NCI-H748 treated with DMSO at 0.1 percent for 48 hours (cell line): ENCODE measurements around the gene CSDE1.
"Not testable (repeated sequence)": the region's sequence is repeated elsewhere in the genome, so short reads cannot be mapped to it uniquely, and the experiment has no call there.

Source experiments
- DNase-seq: peaks from one replicate; lab custom pipeline; 2025; lab: John Stamatoyannopoulos, UW

Gene CSDE1

DNA sequence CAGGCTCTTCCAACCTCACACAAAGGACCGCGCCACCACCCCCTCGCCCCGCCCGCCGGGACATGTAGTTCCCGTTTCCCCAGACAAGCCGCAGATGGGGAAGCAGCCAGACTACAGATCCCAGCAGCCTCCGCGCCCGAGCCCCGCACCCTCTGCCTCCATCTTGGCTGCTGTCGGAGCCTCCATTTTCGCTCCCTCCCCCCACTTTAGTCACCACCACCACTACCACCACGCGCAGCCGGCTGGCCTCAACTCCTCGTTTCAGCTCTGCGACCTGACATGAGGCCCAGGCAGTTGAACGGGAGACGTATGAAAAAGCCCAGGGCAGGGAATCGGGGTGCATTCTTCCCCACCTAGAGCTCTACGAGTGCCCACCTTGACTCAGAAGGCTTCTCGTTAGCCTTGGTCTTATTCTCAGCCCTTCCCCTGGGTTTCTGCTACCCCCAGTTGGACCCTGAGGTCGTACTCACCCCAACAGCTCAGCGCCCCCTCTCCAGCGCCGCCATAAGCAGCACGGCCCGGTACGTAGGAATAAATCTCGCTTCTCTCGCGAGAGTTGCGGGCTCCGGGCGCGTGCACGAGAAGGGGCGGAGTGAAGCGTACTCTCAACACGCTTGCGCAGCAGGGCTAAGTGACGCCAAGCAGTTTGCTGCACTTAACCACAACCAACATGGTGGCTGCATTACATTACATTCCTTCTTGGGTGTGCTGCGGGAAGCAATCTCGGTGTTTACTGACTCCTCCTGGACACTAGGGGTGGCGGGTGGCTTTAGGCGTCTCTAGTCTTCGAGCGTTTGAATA, at the start of gene CSDE1:
CSDE1 (minus strand) TSS at position 530 of the 801 bp plus-strand sequence. CDS start 18,094 bp downstream, outside the sequence.
- peak; percentile 96 for DNase-seq

GRCh38 chr1:114804449-114804848, 46.7 kb upstream of the CSDE1 start:
- DNase-seq: not testable (repeated sequence)

GRCh38 chr1:114803001-114803400, 45.2 kb upstream of the CSDE1 start:
- no peak for DNase-seq

- DNase-seq: no peak
Measured at GRCh38 chr1:114794038-114794437, 36.3 kb upstream of the CSDE1 start.

- not testable (repeated sequence) for DNase-seq
Measured at GRCh38 chr1:114790581-114790980, 32.8 kb upstream of the CSDE1 start.

DNA sequence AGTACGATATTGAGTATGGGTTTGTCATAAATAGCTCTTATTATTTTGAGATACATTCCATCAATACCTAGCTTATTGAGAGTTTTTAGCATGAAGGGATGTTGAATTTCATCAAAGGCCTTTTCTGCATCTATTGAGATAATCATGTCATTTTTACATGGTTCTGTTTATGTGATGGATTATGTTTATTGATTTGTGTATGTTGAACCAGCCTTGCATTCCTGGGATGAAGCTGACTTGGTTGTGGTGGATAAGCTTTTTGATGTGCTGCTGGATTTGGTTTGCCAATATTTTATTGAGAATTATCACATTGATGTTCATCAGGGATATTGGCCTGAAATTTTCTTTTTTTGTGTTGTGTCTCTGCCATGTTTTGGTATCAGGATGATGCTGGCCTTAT, 28.7 kb upstream of the CSDE1 start:
- DNase-seq: not testable (repeated sequence)

DNA sequence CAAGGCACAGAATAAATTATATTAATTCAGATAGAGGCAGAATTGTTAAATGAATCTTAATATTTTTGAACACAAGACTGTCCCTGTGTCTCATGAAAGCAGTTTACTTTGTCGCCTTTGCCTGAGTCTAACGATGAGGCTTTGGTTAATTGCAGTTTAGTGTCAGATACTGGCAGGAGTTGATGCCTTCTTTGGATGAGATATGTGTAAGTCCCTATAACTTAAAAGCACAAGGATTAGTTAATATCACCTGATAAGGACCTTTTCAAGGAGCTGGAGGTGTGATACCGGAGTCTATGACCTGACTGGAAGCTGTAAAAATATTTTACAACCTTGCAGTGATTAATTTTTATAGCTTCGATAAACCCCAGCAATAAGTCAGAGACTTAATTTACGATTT, 24.7 kb upstream of the CSDE1 start:
- DNase-seq: no peak

DNA sequence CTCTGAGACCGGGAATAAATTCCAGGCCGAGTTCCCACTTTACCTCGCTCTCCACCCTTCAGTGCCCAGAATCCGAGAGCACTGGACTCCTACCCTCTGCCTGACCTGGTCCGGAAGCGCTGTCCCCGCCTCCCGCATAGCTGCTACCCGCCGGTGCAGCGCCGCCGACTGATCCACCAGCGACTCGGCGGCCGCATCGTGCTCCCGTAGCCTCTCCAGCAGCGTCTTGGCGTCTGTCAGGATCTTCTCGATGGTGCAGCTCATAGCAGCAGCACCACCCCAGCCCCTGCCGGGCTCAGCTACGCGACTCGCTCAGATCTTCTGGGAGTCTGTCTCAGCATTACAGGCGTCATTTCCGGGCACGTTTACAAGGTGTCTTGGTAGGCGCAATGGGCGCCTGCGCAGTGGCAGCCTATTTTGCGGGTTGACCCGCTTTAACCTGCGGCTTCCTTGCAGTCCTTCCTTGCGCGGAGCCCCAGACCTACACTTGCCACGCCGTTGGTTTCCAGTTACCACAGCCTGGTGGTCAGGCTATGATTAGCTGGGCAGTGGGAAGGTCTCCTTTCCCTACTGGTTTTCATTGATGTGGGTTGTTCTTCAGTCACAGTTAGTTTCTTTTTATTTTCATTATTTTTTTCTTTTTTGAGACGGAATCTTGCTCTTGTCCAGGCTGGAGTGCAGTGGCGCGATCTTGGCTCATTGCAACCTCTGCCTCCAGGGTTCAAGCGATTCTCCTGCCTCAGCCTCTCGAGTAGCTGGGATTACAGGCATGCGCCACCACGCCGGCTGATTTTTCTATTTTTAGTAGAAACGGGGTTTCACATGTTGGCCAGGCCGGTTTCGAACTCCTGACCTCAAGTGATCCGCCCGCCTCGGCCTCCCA, 22.8 kb upstream of the CSDE1 start, which contains the start of gene SIKE1:
SIKE1 (minus strand) TSS at position 342 of the 883 bp plus-strand sequence; CDS start at position 264, 78 bp downstream.
- peak; percentile 85 for DNase-seq

GRCh38 chr1:114779722-114780121, 21.9 kb upstream of the CSDE1 start:
- no peak for DNase-seq

DNA sequence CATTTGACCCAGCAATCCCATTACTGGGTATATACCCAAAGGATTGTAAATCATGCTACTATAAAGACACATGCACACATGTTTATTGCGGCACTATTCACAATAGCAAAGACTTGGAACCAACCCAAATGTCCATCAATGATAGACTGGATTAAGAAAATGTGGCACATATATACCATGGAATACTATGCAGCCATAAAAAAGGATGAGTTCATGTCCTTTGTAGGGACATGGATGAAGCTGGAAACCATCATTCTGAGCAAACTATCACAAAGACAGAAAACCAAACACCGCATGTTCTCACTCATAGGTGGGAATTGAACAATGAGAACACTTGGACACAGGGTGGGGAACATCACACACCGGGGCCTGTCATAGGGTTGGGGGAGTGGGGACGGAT, 18.9 kb upstream of the CSDE1 start:
- DNase-seq: not testable (repeated sequence)

GRCh38 chr1:114771992-114772391, 14.2 kb upstream of the CSDE1 start:
- DNase-seq: no peak

DNA sequence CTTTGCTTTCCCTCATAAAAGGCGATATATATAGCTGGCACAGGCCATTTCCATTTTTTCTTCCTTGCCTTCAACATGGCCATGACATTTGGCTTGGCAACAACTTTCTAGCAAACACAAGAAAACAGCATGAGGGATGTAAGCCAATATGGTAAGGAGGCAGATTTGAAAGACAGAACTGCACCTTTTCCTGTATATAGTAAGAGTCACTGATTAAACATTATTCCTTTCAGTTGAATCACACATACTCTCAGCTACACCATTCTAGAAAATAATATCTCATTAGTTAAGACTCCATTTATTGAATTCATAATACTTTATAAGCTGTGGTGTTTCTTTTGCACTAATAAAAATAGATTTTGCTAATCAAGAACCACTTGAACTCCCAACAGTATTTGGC, 13.2 kb upstream of the CSDE1 start:
- no peak for DNase-seq

- DNase-seq: no peak
Measured at GRCh38 chr1:114764689-114765088, 6.9 kb upstream of the CSDE1 start.

DNA sequence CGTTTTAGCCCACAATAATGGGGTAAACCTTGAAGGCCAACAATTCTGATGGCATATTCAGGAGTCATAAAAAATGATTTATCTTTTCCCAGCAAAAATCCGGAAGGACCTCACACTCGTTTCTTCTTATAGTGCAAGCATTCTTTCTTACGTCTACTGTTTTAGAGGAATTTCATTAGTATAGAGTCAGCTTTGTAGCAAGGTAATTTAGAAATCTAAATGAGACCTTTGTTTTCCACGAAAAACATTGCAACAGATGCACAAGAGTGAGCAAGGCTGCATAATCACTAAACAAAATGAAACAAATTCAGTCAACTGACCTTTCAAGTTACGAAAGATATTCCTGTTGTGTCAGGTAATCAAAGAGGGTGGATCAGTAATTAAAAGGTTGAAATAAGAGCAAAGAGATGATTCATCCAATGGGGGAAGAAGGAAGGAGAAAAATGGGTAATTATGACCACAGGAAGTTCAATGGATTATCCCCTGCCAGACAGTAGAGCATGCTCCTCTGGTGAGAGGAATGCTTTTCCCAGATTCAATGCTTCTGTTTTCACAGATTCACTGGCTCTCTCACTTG, 560 bp upstream of the CSDE1 start:
- peak; percentile 26 for DNase-seq

DNA sequence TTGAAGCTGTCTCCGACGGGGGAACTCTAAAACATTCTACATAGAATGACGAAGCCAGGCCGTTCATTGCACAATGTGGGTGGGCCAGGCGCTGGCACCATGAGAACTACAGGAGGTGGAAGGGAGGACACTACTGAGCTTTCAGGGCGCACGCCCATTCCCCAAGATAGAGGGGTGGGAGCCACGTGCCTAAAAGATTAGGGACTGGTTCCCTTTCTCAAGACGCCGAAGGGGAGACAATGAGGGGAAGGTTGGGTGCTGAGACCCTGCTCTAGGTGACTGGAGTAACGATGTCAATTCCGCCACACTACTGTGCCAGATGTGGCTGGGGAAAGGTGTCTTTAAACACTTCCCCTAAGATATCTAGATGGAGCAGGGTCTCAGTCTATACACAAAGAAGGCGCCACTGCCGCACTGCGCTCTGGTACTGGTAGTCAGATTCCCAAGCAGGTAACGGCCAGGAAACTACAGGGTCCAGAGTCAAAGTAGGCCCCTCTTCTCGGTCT, 782 bp downstream of the CSDE1 start:
- no peak for DNase-seq

DNA sequence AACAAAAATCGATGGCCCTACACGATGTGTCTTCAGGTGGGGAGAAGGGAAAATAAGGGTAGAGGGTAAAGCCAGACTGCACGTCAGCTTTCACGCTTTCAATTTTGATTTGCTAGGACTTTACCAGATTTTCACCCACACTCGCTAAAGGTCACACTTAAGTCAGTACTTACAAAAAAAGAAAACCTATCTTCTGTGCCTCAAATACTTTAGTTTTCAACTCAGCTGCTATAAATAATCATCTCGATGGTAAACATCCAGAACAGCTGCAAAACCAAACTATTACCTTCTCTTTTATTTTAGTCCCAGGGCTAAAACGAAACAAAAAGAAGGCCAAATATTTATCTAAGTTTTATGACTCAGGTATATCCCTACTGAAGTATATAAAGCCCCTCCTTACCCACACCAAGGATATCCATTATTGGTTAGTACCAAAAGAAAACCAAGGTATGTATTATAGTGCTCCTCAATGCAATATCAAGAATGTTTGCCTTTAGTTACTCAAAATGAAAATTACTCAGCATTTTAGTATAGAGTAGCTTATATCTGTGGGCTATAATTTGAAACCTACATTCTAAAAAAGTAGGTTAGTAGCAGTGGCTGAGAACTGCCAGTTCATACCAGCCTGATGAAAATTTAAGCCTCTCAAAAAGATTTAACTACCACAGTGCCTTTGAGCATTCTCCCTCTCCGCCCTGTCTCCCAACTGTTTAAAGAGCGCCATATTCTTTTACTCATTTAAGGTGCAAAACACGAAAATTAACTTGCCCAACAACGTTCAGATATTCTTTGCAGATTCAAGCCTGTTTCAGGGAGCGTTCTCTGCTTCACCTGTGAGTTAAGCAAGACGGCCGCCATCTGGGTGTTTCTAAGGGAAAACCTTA, 1.5 kb downstream of the CSDE1 start:
- no peak for DNase-seq

DNA sequence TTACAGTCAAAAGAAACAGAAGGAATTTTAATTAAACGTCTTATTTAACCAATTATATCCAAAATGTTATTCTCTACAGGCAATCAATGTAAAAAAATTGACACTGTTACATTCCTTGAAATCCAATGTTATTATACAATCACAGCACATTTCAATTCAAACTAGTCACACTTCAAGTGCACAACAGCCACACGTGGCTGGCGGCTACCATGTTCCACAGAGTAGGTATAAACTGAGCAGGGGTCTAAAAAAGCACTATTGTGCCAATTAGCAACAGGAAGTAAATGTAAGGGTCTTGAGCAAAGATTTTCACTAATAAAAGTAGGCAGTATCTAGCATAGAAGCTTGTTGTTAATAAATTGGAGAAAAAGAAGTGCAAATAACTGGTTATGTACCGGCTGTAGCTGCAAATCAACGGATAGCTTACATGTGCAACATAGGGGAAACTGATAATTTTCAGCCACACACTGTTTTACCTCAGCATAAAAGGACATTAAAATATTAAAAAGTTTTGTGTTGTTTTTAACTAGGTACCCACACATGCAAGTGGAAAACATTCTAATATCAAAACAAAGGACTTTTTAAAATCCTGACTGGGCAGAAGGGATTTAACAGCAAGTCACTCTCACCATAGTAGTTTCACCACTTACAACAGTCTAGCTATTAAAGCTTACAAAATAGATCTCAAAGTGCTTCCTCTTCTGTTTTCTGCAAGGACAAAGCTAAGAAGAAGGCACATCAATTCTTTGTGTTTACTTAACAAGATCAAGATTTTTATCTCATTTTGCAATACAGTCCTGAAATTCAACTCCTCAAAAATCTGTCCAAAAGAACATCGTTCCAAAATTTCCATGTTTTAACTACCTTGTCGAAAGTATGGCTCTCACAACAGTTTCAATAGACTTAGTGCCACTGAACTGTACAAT, 2.5 kb downstream of the CSDE1 start:
- DNase-seq: no peak

DNA sequence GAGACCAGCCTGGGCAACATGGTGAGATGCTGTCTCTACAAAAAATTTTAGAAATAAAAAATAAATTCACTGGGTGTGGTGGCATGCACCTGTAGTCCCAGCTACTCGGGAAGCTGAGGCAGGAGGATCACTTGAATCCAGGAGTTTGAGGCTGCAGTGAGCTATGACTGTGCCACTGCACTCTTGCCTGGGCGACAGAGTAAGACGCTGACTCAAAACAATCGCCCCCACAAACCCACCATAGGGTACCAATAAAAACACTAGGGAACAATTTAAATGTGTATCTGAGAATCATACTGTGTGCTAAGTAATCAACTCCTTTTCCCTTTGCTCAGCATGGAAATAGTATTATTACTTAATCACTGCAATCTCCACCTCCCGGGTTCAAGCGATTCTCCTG, 4.1 kb downstream of the CSDE1 start:
- not testable (repeated sequence) for DNase-seq

DNA sequence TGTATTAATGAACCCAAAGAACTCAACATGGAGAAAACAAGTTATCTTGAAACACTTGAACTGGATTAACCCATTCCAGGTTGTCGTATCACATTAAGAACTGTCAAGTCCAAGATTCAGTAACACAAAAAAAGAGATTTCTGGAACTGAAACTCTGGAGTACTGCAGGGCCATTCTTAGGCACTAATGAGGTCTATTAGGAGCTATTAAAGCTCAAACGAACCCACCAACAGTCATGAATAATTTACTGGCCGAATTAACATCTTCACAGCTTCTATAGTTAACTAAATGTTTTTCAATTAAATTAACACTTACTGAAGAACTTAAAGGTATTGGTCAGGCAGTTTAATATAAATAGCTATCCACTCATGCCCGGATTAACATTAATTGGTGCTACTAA, 4.6 kb downstream of the CSDE1 start:
- no peak for DNase-seq

DNA sequence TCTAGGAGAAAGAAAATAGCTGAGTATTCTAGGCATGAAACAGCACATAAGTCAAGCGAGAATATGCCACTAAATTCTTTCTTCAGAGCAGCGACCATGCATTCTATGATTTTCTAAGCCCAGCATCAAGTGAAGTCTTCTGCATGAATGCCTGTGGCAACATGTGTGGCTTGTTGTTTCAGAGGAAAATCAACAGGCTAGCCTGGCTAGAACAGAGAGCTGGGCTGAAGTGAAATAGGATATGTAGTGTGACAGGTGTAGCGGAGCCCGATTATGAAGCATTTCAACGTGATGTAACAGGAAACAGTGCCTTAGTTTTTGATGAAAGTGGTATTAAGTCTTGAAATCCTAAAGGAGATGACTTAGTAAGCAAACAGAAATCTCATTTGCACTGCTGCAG, 7.0 kb downstream of the CSDE1 start:
- no peak for DNase-seq
